Small intestine (tissue), 7 donors: Measurements from ENCODE around the gene SMAD3. TPM values are rescaled to one million over a fixed set of nuclear protein-coding genes. Genes with fewer than 3 reads are reported as not detected.
"Not testable (repeated sequence)": the region's sequence is repeated elsewhere in the genome, so short reads cannot be mapped to it uniquely, and the experiment has no call there.

Experiments
- DNase-seq, 2 donors: peaks; one replicate each; pipeline versions ENCODE4 v3.0.0 to v3.0.0-alpha.2; 2013
- FAIRE-seq: peaks from 2 replicates; lab custom pipeline; 2012; peaks lifted over from hg19 to GRCh38; lab: Jason Lieb, UNC
- H3K27ac ChIP-seq, 3 donors: one replicate each; pipeline ENCODE4 v1.5.1; 2013; ENCODE audit warnings: low read length in 2 of 3, mild to moderate bottlenecking in 2 of 3, control low read depth in 1 of 3, inconsistent platforms in 1 of 3, low read depth in 1 of 3, moderate library complexity in 1 of 3
- H3K27me3 ChIP-seq, 3 donors: one replicate each; pipeline ENCODE4 v1.6.1; 2013; ENCODE audit warnings: low read length in 3 of 3, inconsistent platforms in 1 of 3; ENCODE audit not compliant: control insufficient read depth in 3 of 3, insufficient read depth in 3 of 3
- H3K36me3 ChIP-seq, 3 donors: one replicate each; pipeline ENCODE4 v1.6.1; 2013; ENCODE audit warnings: low read length in 3 of 3, inconsistent platforms in 1 of 3, low read depth in 1 of 3, mild to moderate bottlenecking in 1 of 3, moderate library complexity in 1 of 3; ENCODE audit not compliant: control insufficient read depth in 3 of 3, insufficient read depth in 2 of 3
- H3K4me1 ChIP-seq, 3 donors: one replicate each; pipeline ENCODE4 v1.6.1; 2013; ENCODE audit warnings: low read length in 2 of 3, inconsistent platforms in 1 of 3, low read depth in 1 of 3, mild to moderate bottlenecking in 1 of 3, moderate library complexity in 1 of 3; ENCODE audit not compliant: control insufficient read depth in 3 of 3, insufficient read depth in 2 of 3
- H3K4me3 ChIP-seq, 3 donors: one replicate each; pipeline ENCODE4 v1.5.1; 2013; ENCODE audit warnings: low read length in 3 of 3, control low read depth in 1 of 3, inconsistent platforms in 1 of 3, low read depth in 1 of 3, mild to moderate bottlenecking in 1 of 3, moderate library complexity in 1 of 3
- H3K9me3 ChIP-seq, 2 donors: one replicate each; pipeline ENCODE4 v1.6.1; 2013; ENCODE audit warnings: low read depth in 1 of 2, low read length in 1 of 2; ENCODE audit not compliant: control insufficient read depth in 2 of 2, insufficient read depth in 1 of 2
- WGBS, 3 donors: extraction: QIAGEN DNeasy Blood & Tissue Kit; methylation state at CpG; one replicate each; pipeline ENCODE4 v1.1.7; 2013; 5-methylcytosine and 5-hydroxymethylcytosine counted together
- polyA plus RNA-seq, 4 donors: library from polyadenylated mRNA; stranded (reverse) in 3 of 4; unstranded in 1 of 4; fragments of 200-250 nt in 3 of 4; fragments of 120-200 nt in 1 of 4; gene quantifications; one replicate each; pipeline versions ENCODE4 v1.2.1 to v1.2.3, GENCODE V29; 2013
- donor health status: healthy with polysubstance abuse.
- donor health status: control.
- donor health status: control.
- donor health status: Bipolar disorder and iron deficiency.
- donor health status: healthy.

SMAD3 gene
- polyA plus RNA-seq, 4 donors: 11.6 to 33.2 (median 14.6) TPM

DNA sequence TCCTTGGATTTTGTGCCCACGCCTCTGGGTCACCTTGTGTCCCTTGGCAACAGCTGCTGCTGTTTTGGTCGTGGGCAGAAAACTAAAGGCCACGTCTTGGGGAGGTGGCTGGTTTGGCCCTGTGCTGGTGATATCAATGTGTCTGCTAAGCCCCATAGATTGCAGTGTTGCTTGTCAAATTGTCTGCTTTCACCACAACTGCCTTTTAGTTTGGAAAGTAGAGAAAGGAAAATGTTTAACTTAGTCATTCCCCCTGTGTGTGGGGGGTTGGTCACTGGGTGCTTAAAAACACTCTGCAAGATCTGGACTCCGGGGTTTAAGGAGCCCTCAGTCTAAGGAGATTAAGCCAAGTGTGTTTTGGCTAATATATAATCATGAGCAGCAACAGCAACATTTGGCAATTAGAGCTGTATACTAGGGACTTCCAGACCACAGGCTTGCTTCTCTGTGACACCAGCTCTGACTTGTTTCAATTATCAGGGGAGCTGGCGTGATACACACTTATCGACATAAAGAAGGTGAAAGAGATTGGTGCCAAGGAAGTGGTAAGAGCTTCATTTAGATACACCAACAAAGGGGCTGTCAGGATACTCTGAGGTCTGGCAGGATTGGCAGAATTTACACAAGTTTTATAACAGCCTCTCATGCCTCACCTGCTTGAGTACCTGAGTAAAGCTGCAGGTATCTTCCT, 3.5 kb downstream of the SMAD3 start:
- Histone ChIP-seq H3K27me3 (no peaks in the 10 kb centered on the region), H3K4me3 (peak overlapping the region in 1 of 3 donors; percentile 7), H3K4me1 (peaks cover 6 to 43% (median 20%) of the 10 kb centered on the region in 3 donors), H3K27ac (peak overlapping the region; percentile 6 to 94 (median 74)), H3K36me3 (peaks cover 0 to 20% (median 2%) of the 10 kb centered on the region in 3 donors), H3K9me3 (no peaks in the 10 kb centered on the region)
- DNase-seq (no peak), FAIRE-seq (no peak)
- 14 to 39% (median 24%) methylated on average over 6 of the region's 6 CpGs for WGBS, 3 donors

- Histone ChIP-seq H3K27me3 (no peaks in the 10 kb centered on the region), H3K27ac (no peak overlapping the region), H3K36me3 (peaks cover 0 to 20% (median 2%) of the 10 kb centered on the region in 3 donors), H3K9me3 (no peaks in the 10 kb centered on the region), H3K4me1 (peaks cover 10 to 31% (median 23%) of the 10 kb centered on the region in 3 donors), H3K4me3 (no peak overlapping the region)
- FAIRE-seq (no peak), DNase-seq (no peak)
- WGBS, 3 donors: 65 to 78% (median 69%) methylated on average over 5 of the region's 5 CpGs
Observed at GRCh38 chr15:67070150-67070549, 4.7 kb downstream of the SMAD3 start.

- DNase-seq (no peak), FAIRE-seq (no peak)
- WGBS, 3 donors: 88 to 94% (median 92%) methylated on average over 9 of the region's 9 CpGs
- no peak overlapping the region for H3K4me3 ChIP-seq
- H3K9me3 ChIP-seq: no peaks in the 10 kb centered on the region
- peaks cover 0 to 20% (median 2%) of the 10 kb centered on the region in 3 donors for H3K36me3 ChIP-seq
- H3K27ac ChIP-seq: no peak overlapping the region
- peaks cover 10 to 31% (median 26%) of the 10 kb centered on the region in 3 donors for H3K4me1 ChIP-seq
- H3K27me3 ChIP-seq: no peaks in the 10 kb centered on the region
Observed at GRCh38 chr15:67070892-67071664, 5.7 kb downstream of the SMAD3 start.

GRCh38 chr15:67072442-67072841, 7.0 kb downstream of the SMAD3 start:
- 13 to 58% (median 36%) methylated on average over 1 of the region's 1 CpG for WGBS, 3 donors
- Histone ChIP-seq H3K4me3 (no peak overlapping the region), H3K9me3 (no peaks in the 10 kb centered on the region), H3K4me1 (peaks cover 21 to 36% (median 33%) of the 10 kb centered on the region in 3 donors), H3K27ac (peak overlapping the region in 2 of 3 donors; percentile 2 to 6), H3K27me3 (no peaks in the 10 kb centered on the region), H3K36me3 (peaks cover 0 to 23% (median 2%) of the 10 kb centered on the region in 3 donors)
- no peak for FAIRE-seq
- DNase-seq: peak in 1 of 2 donors; percentile 79

DNA sequence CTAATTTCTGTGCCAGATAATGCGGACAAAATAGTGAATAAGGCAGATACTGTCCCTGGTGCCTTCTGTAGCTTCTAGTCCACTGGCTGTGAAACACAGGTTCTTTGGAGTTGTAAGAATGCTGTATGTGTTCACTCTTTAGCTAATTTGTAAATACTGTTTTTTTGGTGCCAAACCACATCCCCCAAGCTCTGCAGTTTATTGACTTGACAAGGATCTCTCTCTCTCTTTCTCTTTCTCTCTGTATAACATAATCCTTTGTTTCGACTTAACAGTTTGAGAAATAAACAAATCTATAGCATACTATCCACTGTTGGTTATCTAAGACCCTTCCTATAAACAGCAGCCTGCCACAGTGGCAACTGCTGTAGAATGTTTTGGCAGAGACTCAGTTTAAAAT, 7.6 kb downstream of the SMAD3 start:
- WGBS, 3 donors: 76 to 83% (median 83%) methylated on average over 2 of the region's 2 CpGs
- peaks cover 24 to 35% (median 33%) of the 10 kb centered on the region in 3 donors for H3K4me1 ChIP-seq
- H3K27me3 ChIP-seq: no peaks in the 10 kb centered on the region
- H3K36me3 ChIP-seq: peaks cover 0 to 22% (median 2%) of the 10 kb centered on the region in 3 donors
- H3K4me3 ChIP-seq: no peak overlapping the region
- DNase-seq (no peak), FAIRE-seq (no peak)
- peak overlapping the region in 2 of 3 donors; percentile 2 to 4 for H3K27ac ChIP-seq
- H3K9me3 ChIP-seq: no peaks in the 10 kb centered on the region

DNA sequence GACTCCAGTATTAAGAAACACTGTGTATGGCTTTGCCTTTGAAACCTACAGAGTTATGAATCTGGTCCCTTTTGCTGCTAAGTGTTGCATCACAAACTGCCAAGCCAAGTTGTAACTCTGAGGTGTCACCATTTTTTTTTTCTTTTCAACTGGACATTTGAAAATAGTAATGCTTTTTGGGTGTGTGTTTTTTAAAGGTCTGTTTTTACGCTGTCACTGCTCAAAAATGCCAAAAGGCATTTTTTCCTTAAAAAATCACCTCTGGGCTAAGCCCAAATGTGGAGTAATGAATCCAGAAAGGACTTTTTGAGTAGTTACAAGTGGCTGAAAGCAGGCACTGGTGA, 9.5 kb downstream of the SMAD3 start:
- no peak overlapping the region for H3K4me3 ChIP-seq
- H3K36me3 ChIP-seq: peaks cover 0 to 25% (median 2%) of the 10 kb centered on the region in 3 donors
- 90 to 100% (median 100%) methylated on average over 1 of the region's 1 CpG for WGBS, 3 donors
- H3K27me3 ChIP-seq: no peaks in the 10 kb centered on the region
- FAIRE-seq: no peak
- peaks cover 24 to 30% (median 24%) of the 10 kb centered on the region in 3 donors for H3K4me1 ChIP-seq
- no peak for DNase-seq
- peak overlapping the region; percentile 12 to 27 (median 21) for H3K27ac ChIP-seq
- H3K9me3 ChIP-seq: no peaks in the 10 kb centered on the region

DNA sequence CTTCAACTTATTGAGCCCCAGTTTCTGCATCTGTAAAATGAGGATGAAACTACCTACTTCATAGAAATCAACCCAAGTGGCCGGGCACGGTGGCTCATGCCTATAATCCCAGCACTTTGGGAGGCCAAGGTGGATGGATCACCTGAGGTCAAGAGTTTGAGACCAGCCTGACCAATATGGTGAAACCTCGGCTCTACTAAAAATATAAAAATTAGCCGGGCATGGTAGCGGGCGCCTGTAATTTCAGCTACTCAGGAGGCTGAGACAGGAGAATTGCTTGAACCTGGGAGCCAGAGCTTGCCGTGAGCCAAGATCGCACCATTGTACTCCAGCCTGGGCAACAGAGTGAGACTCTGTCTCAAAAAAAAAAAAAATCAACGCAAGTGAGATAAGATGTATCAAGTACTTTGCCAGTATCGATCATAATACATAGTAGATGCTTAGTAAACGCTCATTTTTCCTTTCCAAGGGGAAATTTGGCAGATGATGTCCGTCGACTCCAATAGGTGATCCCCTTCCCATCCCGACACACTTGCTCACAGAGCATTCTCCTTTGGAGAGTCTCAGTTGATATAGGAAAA, 10.2 kb downstream of the SMAD3 start:
- Histone ChIP-seq H3K27ac (peak overlapping the region in 1 of 3 donors; percentile 40), H3K36me3 (peaks cover 0 to 26% (median 2%) of the 10 kb centered on the region in 3 donors), H3K4me1 (peaks cover 21 to 29% (median 24%) of the 10 kb centered on the region in 3 donors)
- not testable (repeated sequence) for H3K27me3 ChIP-seq, FAIRE-seq, H3K4me3 ChIP-seq, H3K9me3 ChIP-seq, DNase-seq
- 94 to 97% (median 97%) methylated on average over 14 of the region's 14 CpGs for WGBS, 3 donors

- no peaks in the 10 kb centered on the region for H3K9me3 ChIP-seq
- DNase-seq (no peak), FAIRE-seq (no peak)
- H3K4me1 ChIP-seq: peaks cover 24 to 32% (median 24%) of the 10 kb centered on the region in 3 donors
- H3K27me3 ChIP-seq: no peaks in the 10 kb centered on the region
- peaks cover 0 to 29% (median 2%) of the 10 kb centered on the region in 3 donors for H3K36me3 ChIP-seq
- H3K27ac ChIP-seq: peak overlapping the region in 2 of 3 donors; percentile 40 to 84
- no peak overlapping the region for H3K4me3 ChIP-seq
- WGBS, 3 donors: 68 to 81% (median 78%) methylated on average over 13 of the region's 13 CpGs
Observed at GRCh38 chr15:67076147-67076843, 10.9 kb downstream of the SMAD3 start.
